Skin epidermis (tissue), 12 donors: ENCODE measurements around the gene PLPP3.

Experiments used
- H3K27ac ChIP-seq, 21 experiments: fragments of 200-600 bp; sonication (generic) in 11 of 21; one replicate each; pipeline ENCODE4 v1.5.0; 2020; ENCODE audit warnings: mild to moderate bottlenecking in 3 of 21, inconsistent platforms in 2 of 21, moderate library complexity in 2 of 21
- H3K4me3 ChIP-seq, 7 experiments: fragments of 200-600 bp; sonication (generic) in 2 of 7; one replicate each; pipeline ENCODE4 v1.5.0; 2020; ENCODE audit warnings: inconsistent platforms in 2 of 7, mild to moderate bottlenecking in 2 of 7, moderate library complexity in 1 of 7

Gene PLPP3

GRCh38 chr1:56452027-56453011 lies 127.0 kb downstream of the PLPP3 start:
- peak overlapping the region in 3 of 21 experiments; percentile 31 to 52 (median 39) for H3K27ac ChIP-seq
- no peak overlapping the region for H3K4me3 ChIP-seq

GRCh38 chr1:56451491-56451890 lies 127.9 kb downstream of the PLPP3 start:
- Histone ChIP-seq H3K4me3 (no peak overlapping the region), H3K27ac (peak overlapping the region in 1 of 21 experiments; percentile 52)

GRCh38 chr1:56450004-56450666 lies 129.2 kb downstream of the PLPP3 start:
- Histone ChIP-seq H3K4me3 (no peak overlapping the region), H3K27ac (no peak overlapping the region)

- peak overlapping the region in 2 of 21 experiments; percentile 4 to 32 for H3K27ac ChIP-seq
- no peak overlapping the region for H3K4me3 ChIP-seq
These were observed 130.6 kb downstream of the PLPP3 start for GRCh38 chr1:56448529-56449300.

GRCh38 chr1:56447823-56448222 lies 131.5 kb downstream of the PLPP3 start:
- Histone ChIP-seq H3K27ac (no peak overlapping the region), H3K4me3 (no peak overlapping the region)

- Histone ChIP-seq H3K4me3 (no peak overlapping the region), H3K27ac (peak overlapping the region in 1 of 21 experiments; percentile 18)
These were observed 132.7 kb downstream of the PLPP3 start for GRCh38 chr1:56446531-56447098.

- Histone ChIP-seq H3K27ac (no peak overlapping the region), H3K4me3 (no peak overlapping the region)
These were observed 134.3 kb downstream of the PLPP3 start for GRCh38 chr1:56444960-56445646.
